ENCODE measurements around the gene NLRP10. TPM values are rescaled to one million over a fixed set of nuclear protein-coding genes. Genes with fewer than 3 reads are reported as not detected.

The NLRP10 gene
- total RNA-seq, 1 donor from 2014 or later: not detected

DNA sequence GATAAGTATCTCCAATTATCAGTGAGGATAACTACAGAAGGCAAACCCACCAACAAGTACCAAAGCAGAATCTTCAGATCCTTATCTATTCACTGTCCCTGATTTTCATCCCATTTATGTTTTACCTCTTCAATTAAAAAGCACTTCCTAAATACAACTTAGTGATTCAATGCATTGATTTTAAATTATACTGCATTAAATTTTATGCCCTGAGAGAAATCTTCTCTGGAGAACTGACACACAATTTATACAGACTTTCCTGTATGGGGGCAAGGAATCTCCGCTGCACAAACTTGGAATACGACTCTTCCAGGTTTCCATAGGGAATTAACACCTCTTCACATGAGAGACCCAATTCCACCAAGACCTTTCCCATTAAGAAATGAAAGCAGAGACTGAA, 23.6 kb downstream of the NLRP10 start, which contains the start of gene OR10A3:
Gene OR10A3 (minus strand): TSS at position 101 of the 400 bp plus-strand sequence. CDS start 2,188 bp downstream, outside the sequence.
- no peaks in the 10 kb centered on the region for H3K27me3 ChIP-seq
- DNase-seq: no peak
- intact Hi-C loops (cut with DNase I): no loop called here
- peaks cover 17% of the 10 kb centered on the region for H3K9me3 ChIP-seq
- H3K4me3 ChIP-seq: no peak within 1 kb of the TSS
- H3K36me3 ChIP-seq: no peaks in the 10 kb centered on the region
- H3K4me1 ChIP-seq: no peaks in the 10 kb centered on the region
- no peak for TF ChIP-seq CTCF (IDR thresholded peaks at IDR 0.05)
- H3K27ac ChIP-seq: no peak within 1 kb of the TSS
- ATAC-seq: no peak

GRCh38 chr11:7941146-7941545, 24.1 kb downstream of the NLRP10 start:
- no peak for TF ChIP-seq CTCF (IDR thresholded peaks at IDR 0.05)
- no peak overlapping the region for H3K27ac ChIP-seq
- no peak overlapping the region for H3K4me3 ChIP-seq
- H3K36me3 ChIP-seq: no peaks in the 10 kb centered on the region
- peaks cover 17% of the 10 kb centered on the region for H3K9me3 ChIP-seq
- ATAC-seq (no peak), DNase-seq (no peak)
- intact Hi-C loops (cut with DNase I): no loop called here
- H3K4me1 ChIP-seq: no peaks in the 10 kb centered on the region
- H3K27me3 ChIP-seq: no peaks in the 10 kb centered on the region

GRCh38 chr11:7936615-7937014, 28.6 kb downstream of the NLRP10 start:
- intact Hi-C loops (cut with DNase I): no loop called here
- TF ChIP-seq CTCF (IDR thresholded peaks at IDR 0.05): no peak
- Histone ChIP-seq H3K9me3 (no peaks in the 10 kb centered on the region), H3K4me3 (no peak overlapping the region), H3K27me3 (no peaks in the 10 kb centered on the region), H3K36me3 (no peaks in the 10 kb centered on the region), H3K27ac (no peak overlapping the region), H3K4me1 (no peaks in the 10 kb centered on the region)
- DNase-seq (no peak), ATAC-seq (no peak)

DNA sequence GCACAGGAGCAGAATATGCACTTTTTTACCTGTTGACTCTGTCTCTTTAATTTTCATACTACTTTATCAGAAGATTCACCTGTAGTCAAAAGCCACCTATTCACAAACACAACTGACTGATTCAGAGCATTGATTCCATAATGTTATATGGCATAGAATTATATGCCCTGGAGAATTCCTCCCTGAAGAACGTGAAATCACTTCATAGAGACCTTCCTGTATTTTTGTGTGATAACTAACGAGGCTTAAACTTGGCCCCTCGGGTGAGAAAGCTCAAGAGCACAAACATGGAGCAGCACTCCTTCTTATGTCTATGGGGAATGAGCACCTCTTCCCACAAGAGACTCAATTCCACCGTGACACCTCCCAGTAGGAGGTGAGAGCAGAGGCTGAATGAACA, 34.1 kb downstream of the NLRP10 start, which contains the start of gene OR10A6:
Gene OR10A6 (minus strand): TSS at position 101 of the 400 bp plus-strand sequence. CDS start 2,606 bp downstream, outside the sequence.
- Histone ChIP-seq H3K4me1 (no peaks in the 10 kb centered on the region), H3K36me3 (no peaks in the 10 kb centered on the region), H3K27me3 (no peaks in the 10 kb centered on the region), H3K4me3 (no peak within 1 kb of the TSS), H3K27ac (no peak within 1 kb of the TSS), H3K9me3 (no peaks in the 10 kb centered on the region)
- intact Hi-C loops (cut with DNase I): no loop called here
- TF ChIP-seq CTCF (IDR thresholded peaks at IDR 0.05): no peak
- ATAC-seq: no peak
- no peak for DNase-seq

DNA sequence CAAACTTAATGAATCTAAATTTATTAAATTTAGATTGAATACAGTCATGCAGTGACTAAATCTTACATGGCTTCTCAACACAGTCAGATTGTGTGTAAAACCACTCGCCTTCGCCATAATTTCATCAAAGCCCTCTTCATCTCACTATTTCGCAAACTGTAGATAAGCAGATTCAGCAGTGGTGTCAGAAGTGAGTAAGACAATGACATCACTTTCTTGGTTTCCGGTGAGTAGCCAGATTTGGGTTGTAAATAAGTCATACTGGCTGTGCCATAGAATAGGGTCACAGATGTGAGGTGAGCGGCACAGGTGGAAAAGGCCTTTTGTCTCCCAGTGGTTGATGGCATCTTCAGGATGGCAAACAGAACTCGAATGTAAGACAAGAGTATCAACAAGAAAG, 37.6 kb downstream of the NLRP10 start:
- no peaks in the 10 kb centered on the region for H3K9me3 ChIP-seq

More for the DNA sequence above, 37.6 kb downstream of the NLRP10 start:
- H3K4me1 ChIP-seq: no peaks in the 10 kb centered on the region
- no peak overlapping the region for H3K27ac ChIP-seq
- DNase-seq (no peak), ATAC-seq (no peak)
- no peak for TF ChIP-seq CTCF (IDR thresholded peaks at IDR 0.05)
- intact Hi-C loops (cut with DNase I): no loop called here
- H3K4me3 ChIP-seq: no peak overlapping the region
- H3K36me3 ChIP-seq: no peaks in the 10 kb centered on the region
- no peaks in the 10 kb centered on the region for H3K27me3 ChIP-seq
